Measurements from ENCODE around the gene KLK12.

KLK12 gene

GRCh38 chr19:51066393-51067186 is 31.8 kb upstream of the KLK12 start:
- no peak for FAIRE-seq
- TF ChIP-seq POLR2A (IDR thresholded peaks at IDR 0.05; ENCODE audit: low read depth, low read length), result no peak
- no peak for DNase-seq (ENCODE audit: insufficient read length, low spot score)

GRCh38 chr19:51065221-51065960 is 30.6 kb upstream of the KLK12 start:
- no peak for TF ChIP-seq POLR2A (IDR thresholded peaks at IDR 0.05; ENCODE audit: low read depth, low read length)
- DNase-seq (ENCODE audit: insufficient read length, low spot score) (no peak), FAIRE-seq (no peak)

DNA sequence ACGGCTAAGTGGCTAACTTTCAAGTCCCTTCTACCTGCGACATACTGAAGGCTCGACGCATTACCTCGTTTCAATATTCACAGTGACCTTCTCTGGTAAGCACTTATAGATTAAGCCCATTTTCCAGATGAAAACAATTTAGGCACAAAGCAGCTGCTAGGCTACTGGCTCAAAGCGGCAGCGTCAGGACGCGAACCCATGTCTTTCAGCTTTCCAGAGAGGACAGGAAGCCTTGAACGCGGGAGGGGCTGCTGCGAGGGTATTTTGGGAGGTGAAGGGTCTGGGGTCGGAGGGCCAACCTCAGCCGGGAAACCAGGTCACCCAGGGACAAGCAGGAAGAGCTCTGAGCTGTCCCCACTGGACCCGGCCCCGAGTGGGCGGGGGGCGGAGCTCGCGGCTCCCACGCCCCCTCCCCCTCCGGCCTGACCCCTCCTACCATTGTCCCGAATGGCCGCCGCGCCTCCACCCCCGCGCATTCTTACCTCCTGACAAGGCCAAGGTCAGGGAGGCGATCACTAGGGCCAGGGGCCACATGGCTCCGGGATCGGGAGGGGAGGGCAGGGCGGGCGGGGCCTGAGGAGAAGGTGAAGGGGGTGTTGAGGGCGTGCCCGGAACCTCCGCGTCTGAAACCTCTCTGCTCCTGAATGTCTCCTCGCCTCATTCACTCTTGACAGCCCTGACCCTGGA is 29.9 kb upstream of the KLK12 start, which contains the start of gene KLK13:
Gene KLK13 (minus strand): TSS at position 559 of the 687 bp plus-strand sequence. CDS start 25 bp downstream, at position 534.
- FAIRE-seq, result no peak
- TF ChIP-seq POLR2A (IDR thresholded peaks at IDR 0.05; ENCODE audit: low read depth, low read length), result no peak
- no peak for DNase-seq (ENCODE audit: insufficient read length, low spot score)

GRCh38 chr19:51063664-51064063 is 28.9 kb upstream of the KLK12 start:
- FAIRE-seq, result no peak
- no peak for DNase-seq (ENCODE audit: insufficient read length, low spot score)
- no peak for TF ChIP-seq POLR2A (IDR thresholded peaks at IDR 0.05; ENCODE audit: low read depth, low read length)

DNA sequence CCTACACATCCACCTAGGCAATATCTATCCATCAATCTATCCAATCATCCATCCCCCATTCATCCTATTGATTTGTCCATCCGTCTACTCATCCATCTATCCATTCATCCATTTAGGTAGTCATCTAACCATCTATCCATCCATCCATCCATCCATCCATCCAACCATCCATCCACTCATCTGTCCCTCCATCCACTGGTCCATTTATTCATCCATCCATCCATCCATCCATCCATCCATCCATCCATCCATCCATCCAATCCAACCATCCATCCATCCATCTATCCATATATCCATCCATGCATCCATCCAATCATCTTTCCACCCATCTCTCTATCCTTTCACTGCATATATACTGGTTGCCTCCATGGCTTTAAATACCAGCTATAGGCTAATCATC is 26.2 kb upstream of the KLK12 start:
- FAIRE-seq, result no peak
- no peak for TF ChIP-seq POLR2A (IDR thresholded peaks at IDR 0.05; ENCODE audit: low read depth, low read length)
- no peak for DNase-seq (ENCODE audit: insufficient read length, low spot score)

GRCh38 chr19:51060336-51060735 is 25.5 kb upstream of the KLK12 start:
- TF ChIP-seq POLR2A (IDR thresholded peaks at IDR 0.05; ENCODE audit: low read depth, low read length), result no peak
- DNase-seq (ENCODE audit: insufficient read length, low spot score) (no peak), FAIRE-seq (no peak)

GRCh38 chr19:51059715-51060114 is 24.9 kb upstream of the KLK12 start:
- DNase-seq (ENCODE audit: insufficient read length, low spot score), result no peak
- FAIRE-seq, result no peak
- no peak for TF ChIP-seq POLR2A (IDR thresholded peaks at IDR 0.05; ENCODE audit: low read depth, low read length)

GRCh38 chr19:51055866-51056265 is 21.1 kb upstream of the KLK12 start:
- no peak for TF ChIP-seq POLR2A (IDR thresholded peaks at IDR 0.05; ENCODE audit: low read depth, low read length)
- DNase-seq (ENCODE audit: insufficient read length, low spot score), result no peak
- FAIRE-seq, result no peak

- FAIRE-seq (no peak), DNase-seq (ENCODE audit: insufficient read length, low spot score) (no peak)
- no peak for TF ChIP-seq POLR2A (IDR thresholded peaks at IDR 0.05; ENCODE audit: low read depth, low read length)
Observed at GRCh38 chr19:51047031-51047335, 12.2 kb upstream of the KLK12 start.

DNA sequence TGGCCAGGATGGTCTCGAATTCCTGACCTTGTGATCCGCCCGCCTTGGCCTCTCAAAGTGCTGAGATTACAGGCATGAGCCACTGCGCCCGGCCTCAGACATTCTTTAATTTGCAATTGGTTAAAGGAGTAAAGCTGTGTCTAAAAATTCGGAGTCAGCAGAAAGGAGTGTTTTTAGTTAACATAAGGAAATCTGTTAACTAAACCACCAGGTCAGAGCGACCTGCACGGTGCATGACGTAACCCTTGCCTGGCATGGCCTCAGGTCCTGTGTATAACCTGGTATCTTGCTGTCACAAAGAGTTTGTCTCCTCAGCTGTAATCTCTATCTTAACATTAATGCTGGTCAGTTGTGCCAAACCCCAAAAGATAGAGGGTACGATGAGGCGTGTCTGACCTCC is 9.5 kb upstream of the KLK12 start:
- no peak for TF ChIP-seq POLR2A (IDR thresholded peaks at IDR 0.05; ENCODE audit: low read depth, low read length)
- no peak for DNase-seq (ENCODE audit: insufficient read length, low spot score)
- no peak for FAIRE-seq

DNA sequence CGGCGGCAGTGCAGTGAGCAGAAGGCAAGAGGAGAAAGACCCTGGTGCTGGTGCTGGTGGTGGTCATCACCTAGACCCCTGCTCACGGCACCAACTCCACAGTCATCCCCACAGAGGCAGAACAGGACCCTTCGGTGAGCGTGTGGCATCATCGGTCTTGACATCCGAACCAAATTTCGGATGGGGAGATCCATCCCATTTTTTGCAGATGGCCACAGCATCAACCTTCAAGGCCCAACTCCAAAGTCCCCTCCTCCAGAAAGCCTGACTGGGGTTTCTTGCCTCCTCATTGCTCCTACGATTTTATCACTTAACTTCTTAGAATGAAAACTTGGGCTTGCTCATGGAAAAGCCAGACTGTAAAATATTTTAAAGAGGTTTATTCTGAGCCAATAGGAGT is 8.7 kb upstream of the KLK12 start:
- TF ChIP-seq POLR2A (IDR thresholded peaks at IDR 0.05; ENCODE audit: low read depth, low read length), result no peak
- FAIRE-seq, result no peak
- no peak for DNase-seq (ENCODE audit: insufficient read length, low spot score)

DNA sequence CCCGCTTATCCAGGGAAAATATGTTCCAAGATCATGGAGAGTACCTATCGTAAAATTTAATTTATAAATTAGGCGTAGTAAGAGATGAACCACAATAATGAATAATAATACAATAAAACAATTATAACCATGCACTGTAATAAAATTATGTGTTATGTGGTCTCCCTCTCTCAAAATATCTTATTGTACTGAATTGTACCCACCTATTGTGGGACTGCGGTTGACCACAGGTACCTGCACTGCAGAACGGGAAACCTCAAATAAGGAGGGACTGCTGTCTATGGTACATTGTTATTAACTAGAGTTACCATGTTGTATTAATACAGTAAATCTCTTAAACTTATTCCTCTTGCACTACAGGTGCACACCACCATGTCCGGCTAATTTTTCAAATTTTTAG is 5.3 kb upstream of the KLK12 start:
- no peak for FAIRE-seq
- TF ChIP-seq POLR2A (IDR thresholded peaks at IDR 0.05; ENCODE audit: low read depth, low read length), result no peak
- no peak for DNase-seq (ENCODE audit: insufficient read length, low spot score)

- TF ChIP-seq POLR2A (IDR thresholded peaks at IDR 0.05; ENCODE audit: low read depth, low read length), result no peak
- no peak for DNase-seq (ENCODE audit: insufficient read length, low spot score)
- FAIRE-seq, result no peak
Observed at GRCh38 chr19:51036519-51036918, 1.7 kb upstream of the KLK12 start.

- TF ChIP-seq POLR2A (IDR thresholded peaks at IDR 0.05; ENCODE audit: low read depth, low read length), result no peak
- no peak for FAIRE-seq
- DNase-seq (ENCODE audit: insufficient read length, low spot score), result no peak
Observed at GRCh38 chr19:51031880-51032225, 2.9 kb downstream of the KLK12 start.
